ENCODE data around the gene FREM2. TPM values are rescaled to one million over a fixed set of nuclear protein-coding genes. Genes with fewer than 3 reads are reported as not detected.

The FREM2 gene
- polyA plus RNA-seq, 1 experiment = not detected

DNA sequence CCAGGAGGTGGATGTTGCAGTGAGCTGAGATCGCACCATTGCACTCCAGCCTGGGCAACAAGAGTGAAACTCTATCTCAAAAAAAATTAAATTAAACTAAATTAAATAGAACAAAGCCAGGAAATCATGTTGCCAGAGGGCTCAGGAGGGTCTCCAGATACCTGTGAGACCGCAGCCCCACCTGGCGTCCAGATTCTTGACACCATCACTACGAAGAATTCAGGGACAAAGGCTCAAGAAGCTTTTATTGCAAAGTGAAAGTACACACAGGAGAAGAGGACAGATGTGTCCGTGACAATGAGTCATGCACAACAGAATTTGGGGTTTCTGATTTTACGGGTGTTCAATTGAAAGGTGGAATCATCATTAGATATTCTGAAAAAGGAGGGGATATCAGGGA, 227.2 kb downstream of the FREM2 start:
- POLR2A ChIA-PET = no interaction called here

DNA sequence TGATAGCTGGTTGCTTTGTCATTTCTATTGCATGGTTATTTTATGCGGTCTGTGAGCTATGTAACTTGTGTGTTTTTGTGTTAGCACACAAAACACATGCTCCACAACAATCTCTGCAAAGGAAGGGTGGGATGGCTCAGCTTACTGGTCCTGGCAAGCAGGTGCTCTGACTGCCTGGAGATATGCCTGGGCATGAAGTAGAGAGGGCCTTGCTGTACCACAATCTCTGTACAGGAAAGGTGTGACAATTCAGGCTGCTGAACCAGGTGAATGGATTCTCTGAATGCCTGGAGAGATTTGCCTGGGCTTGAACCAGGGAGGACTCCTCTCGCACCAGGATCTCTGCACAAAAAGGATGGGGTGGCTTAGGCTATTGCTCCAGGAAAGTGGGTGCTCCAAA, 234.2 kb downstream of the FREM2 start:
- ChIA-PET CTCF (no interaction called here), POLR2A (no interaction called here)
- H3K4me3 ChIP-seq (ENCODE audit: low read depth, low read length) = no peak overlapping the region
- TF ChIP-seq, protein P1, sequence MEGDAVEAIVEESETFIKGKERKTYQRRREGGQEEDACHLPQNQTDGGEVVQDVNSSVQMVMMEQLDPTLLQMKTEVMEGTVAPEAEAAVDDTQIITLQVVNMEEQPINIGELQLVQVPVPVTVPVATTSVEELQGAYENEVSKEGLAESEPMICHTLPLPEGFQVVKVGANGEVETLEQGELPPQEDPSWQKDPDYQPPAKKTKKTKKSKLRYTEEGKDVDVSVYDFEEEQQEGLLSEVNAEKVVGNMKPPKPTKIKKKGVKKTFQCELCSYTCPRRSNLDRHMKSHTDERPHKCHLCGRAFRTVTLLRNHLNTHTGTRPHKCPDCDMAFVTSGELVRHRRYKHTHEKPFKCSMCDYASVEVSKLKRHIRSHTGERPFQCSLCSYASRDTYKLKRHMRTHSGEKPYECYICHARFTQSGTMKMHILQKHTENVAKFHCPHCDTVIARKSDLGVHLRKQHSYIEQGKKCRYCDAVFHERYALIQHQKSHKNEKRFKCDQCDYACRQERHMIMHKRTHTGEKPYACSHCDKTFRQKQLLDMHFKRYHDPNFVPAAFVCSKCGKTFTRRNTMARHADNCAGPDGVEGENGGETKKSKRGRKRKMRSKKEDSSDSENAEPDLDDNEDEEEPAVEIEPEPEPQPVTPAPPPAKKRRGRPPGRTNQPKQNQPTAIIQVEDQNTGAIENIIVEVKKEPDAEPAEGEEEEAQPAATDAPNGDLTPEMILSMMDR (IDR thresholded peaks at IDR 0.05; ENCODE audit: insufficient read depth, low read depth, low read length) = no peak
- H3K27me3 ChIP-seq (ENCODE audit: control insufficient read depth, insufficient read depth, low read length) = no peaks in the 10 kb centered on the region; the same call in 1 of the 2 replicates
- DNase-seq (ENCODE audit: low read depth) = no peak
- H3K36me3 ChIP-seq (ENCODE audit: control insufficient read depth, insufficient read depth, low read length) = no peaks in the 10 kb centered on the region

More for the DNA sequence above, 227.2 kb downstream of the FREM2 start:
- CTCF ChIA-PET = interaction anchor here (1.0 to 1.2 kb wide), 3 partner anchors 8 to 17 kb away, joined by 3 read pairs; no protein-coding TSS in a partner anchor
- TF ChIP-seq, protein P1 (IDR thresholded peaks at IDR 0.05; ENCODE audit: insufficient read depth, low read depth, low read length) = no peak
- no peak overlapping the region for H3K4me3 ChIP-seq (ENCODE audit: low read depth, low read length)
- no peak for DNase-seq (ENCODE audit: low read depth)
- H3K36me3 ChIP-seq (ENCODE audit: control insufficient read depth, insufficient read depth, low read length) = no peaks in the 10 kb centered on the region
- H3K27me3 ChIP-seq (ENCODE audit: control insufficient read depth, insufficient read depth, low read length) = no peaks in the 10 kb centered on the region

DNA sequence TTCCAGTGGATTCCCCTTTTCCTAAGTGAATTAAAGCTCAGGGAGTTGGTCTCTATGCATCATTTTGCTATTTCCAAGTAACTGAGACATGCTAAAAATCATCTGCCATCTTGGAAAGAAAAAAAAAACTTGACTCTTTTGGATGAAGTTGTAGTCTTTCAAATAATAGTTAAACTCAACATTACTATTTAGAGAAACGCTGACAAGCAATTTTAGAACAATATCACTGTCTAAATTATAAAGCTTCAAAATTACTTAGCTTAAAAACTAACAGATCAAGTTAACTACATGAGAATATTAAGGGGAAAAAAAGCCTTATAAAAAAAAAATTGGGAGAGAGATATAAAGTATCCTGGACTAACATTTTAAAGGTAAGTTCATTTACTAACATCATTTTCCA, 235.3 kb downstream of the FREM2 start:
- no peak for DNase-seq (ENCODE audit: low read depth)
- TF ChIP-seq, protein P1 (IDR thresholded peaks at IDR 0.05; ENCODE audit: insufficient read depth, low read depth, low read length) = no peak
- no peak overlapping the region for H3K4me3 ChIP-seq (ENCODE audit: low read depth, low read length)
- ChIA-PET POLR2A (no interaction called here), CTCF (interaction anchor here (1.1 kb wide), 1 partner anchor 8 kb away, joined by 3 read pairs; no protein-coding TSS in a partner anchor)
- no peaks in the 10 kb centered on the region; the same call in 1 of the 2 replicates for H3K27me3 ChIP-seq (ENCODE audit: control insufficient read depth, insufficient read depth, low read length)
- no peaks in the 10 kb centered on the region for H3K36me3 ChIP-seq (ENCODE audit: control insufficient read depth, insufficient read depth, low read length)

DNA sequence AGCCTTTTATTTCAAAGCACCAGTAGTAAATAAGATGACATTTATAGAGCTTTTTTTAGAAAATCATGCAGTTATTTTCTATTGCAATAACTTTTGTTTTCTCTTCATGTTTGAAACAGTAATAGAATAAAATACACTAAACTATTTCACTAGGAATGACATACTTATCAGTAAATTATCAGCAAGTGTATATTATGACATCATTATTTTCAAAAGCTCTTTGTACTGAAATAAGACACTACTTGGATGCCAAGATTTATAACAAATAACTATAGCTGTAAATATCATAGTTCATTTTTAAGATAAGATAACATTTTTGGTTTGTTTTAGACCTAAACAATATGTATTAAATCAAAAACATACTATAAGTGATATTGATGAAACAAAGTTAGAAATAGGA, 246.9 kb downstream of the FREM2 start:
- POLR2A ChIA-PET = no interaction called here
- CTCF ChIA-PET = interaction anchor here (1.3 kb wide), 1 partner anchor 41 kb away, joined by 3 read pairs; no protein-coding TSS in a partner anchor
- H3K27me3 ChIP-seq (ENCODE audit: control insufficient read depth, insufficient read depth, low read length) = no peaks in the 10 kb centered on the region
- TF ChIP-seq, protein P1 (IDR thresholded peaks at IDR 0.05; ENCODE audit: insufficient read depth, low read depth, low read length) = no peak
- no peaks in the 10 kb centered on the region for H3K36me3 ChIP-seq (ENCODE audit: control insufficient read depth, insufficient read depth, low read length)
- H3K4me3 ChIP-seq (ENCODE audit: low read depth, low read length) = no peak overlapping the region
- DNase-seq (ENCODE audit: low read depth) = no peak

Small RNA genes within 50 kb of the gene (small RNA-seq; reads per million reads assigned to genes)
- gene PLA2G12AP2 (ENCODE audit: insufficient read length, low read depth, low replicate concordance) (not detected), gene RNU6-56P (ENCODE audit: insufficient read length, low read depth, low replicate concordance) (not detected)

Data from BJ (cell line).